HepG2 (cell line): Measurements from ENCODE around the gene COLEC12. TPM values are rescaled to one million over a fixed set of nuclear protein-coding genes. Genes with fewer than 3 reads are reported as not detected.

Source experiments
- ATAC-seq: fragments of 200-7000 bp; cut with Tn5 transposase; 3 replicates; pipeline ENCODE4 v1.9.1; 2020; ENCODE audit warnings: mild to moderate bottlenecking, moderate library complexity
- BruUV-seq: library from RNA; stranded (reverse); fragments of 400-500 nt; replicated peaks from 2 replicates; lab custom pipeline; 2021; lab: Mats Ljungman, UMichigan
- CTCF ChIA-PET: fragments of 300-600 bp; formaldehyde crosslinking; extraction: SDS; loops from one replicate; lab custom pipeline; 2021; ENCODE audit warnings: low total read pairs, inconsistent platforms, low intra/inter-chr PET ratio; lab: Yijun Ruan, JAX
- POLR2A ChIA-PET: fragments of 350-600 bp; sonication (Branson Sonifier 250); formaldehyde crosslinking; loops from one replicate; lab custom pipeline; 2020; ENCODE audit warnings: antibody characterized with exemption, inconsistent platforms; lab: Yijun Ruan, JAX
- DNase-seq: peaks from one replicate; pipeline ENCODE4 v3.0.0-alpha.2; 2015; ENCODE audit warnings: low spot score
- FAIRE-seq: peaks from 3 replicates; lab custom pipeline; 2011; peaks lifted over from hg19 to GRCh38; lab: Jason Lieb, UNC
- H2AFZ ChIP-seq: one replicate; pipeline ENCODE4 v1.6.1; 2011; ENCODE audit warnings: low read length, inconsistent platforms
- H3K27ac ChIP-seq: fragments of 300-600 bp; 3 replicates; pipeline ENCODE4 v1.8.0; 2011; ENCODE audit warnings: mixed run types, mild to moderate bottlenecking, mixed read lengths, low read length, inconsistent platforms; ENCODE audit not compliant: insufficient read depth; ENCODE audit errors: extremely low read length
- H3K27me3 ChIP-seq, 2 experiments: fragments of 200-600 bp in 1 of 2; 2 replicates in 1 of 2; 3 replicates in 1 of 2; pipeline versions ENCODE4 v1.6.0 to v1.8.0; 2011; ENCODE audit warnings: low read length in 2 of 2, mild to moderate bottlenecking in 2 of 2, moderate library complexity in 2 of 2, inconsistent platforms in 1 of 2; ENCODE audit not compliant: insufficient read depth in 2 of 2, control insufficient read depth in 1 of 2
- H3K36me3 ChIP-seq, 2 experiments: fragments of 200-600 bp in 1 of 2; replicated peaks in 1 of 2; 2 replicates in 1 of 2; 3 replicates in 1 of 2; pipeline versions ENCODE4 v1.5.1 to v1.8.0; 2011; ENCODE audit warnings: low read length in 2 of 2, inconsistent platforms in 1 of 2; ENCODE audit not compliant: insufficient read depth in 2 of 2, control insufficient read depth in 1 of 2
- H3K4me1 ChIP-seq: 2 replicates; pipeline ENCODE4 v1.5.1; 2012; ENCODE audit warnings: low read length, inconsistent platforms; ENCODE audit not compliant: insufficient read depth
- H3K4me2 ChIP-seq: 2 replicates; pipeline ENCODE4 v1.6.0; 2011; ENCODE audit warnings: low read depth, low read length, inconsistent platforms
- H3K4me3 ChIP-seq, 3 experiments: fragments of 200-600 bp in 1 of 3; sonication (generic), shearing (Covaris generic) in 1 of 3; replicated peaks in 1 of 3; 2 replicates each; pipeline ENCODE4 v1.5.1; 2011 to 2016; ENCODE audit warnings: low read length in 3 of 3, inconsistent platforms in 2 of 3, low read depth in 2 of 3, mild to moderate bottlenecking in 2 of 3, control low read depth in 1 of 3, mixed read lengths in 1 of 3; ENCODE audit not compliant: insufficient read depth in 1 of 3
- H3K79me2 ChIP-seq: one replicate; pipeline ENCODE4 v1.6.1; 2011; ENCODE audit warnings: low read length, inconsistent platforms; ENCODE audit not compliant: insufficient read depth
- H3K9ac ChIP-seq: 2 replicates; pipeline ENCODE4 v1.6.0; 2011; ENCODE audit warnings: mild to moderate bottlenecking, low read depth, low read length, inconsistent platforms; ENCODE audit not compliant: insufficient read depth
- H3K9me3 ChIP-seq: 2 replicates; pipeline ENCODE4 v1.5.1; 2012; ENCODE audit warnings: mild to moderate bottlenecking, low read length
- H4K20me1 ChIP-seq: 2 replicates; pipeline ENCODE4 v1.6.0; 2011; ENCODE audit warnings: inconsistent platforms, mild to moderate bottlenecking, low read length, moderate library complexity; ENCODE audit not compliant: insufficient read depth
- ATF1 ChIP-seq: IDR thresholded peaks from 2 replicates; pipeline ENCODE4 v1.6.1; 2016; ENCODE audit warnings: mild to moderate bottlenecking, control low read depth
- BRCA1 ChIP-seq: sonication (generic); formaldehyde crosslinking; IDR thresholded peaks from 2 replicates; pipeline ENCODE4 v1.4.0; 2020; ENCODE audit warnings: missing genetic modification reagents
- MAFF ChIP-seq: IDR thresholded peaks from 2 replicates; pipeline ENCODE4 v1.6.1; 2011; ENCODE audit warnings: low read depth, low read length, improper control_type of control experiment
- MAFK ChIP-seq, 2 experiments: IDR thresholded peaks in 1 of 2; conservative IDR thresholded peaks in 1 of 2; 2 replicates each; pipeline ENCODE4 v1.6.1; 2011; ENCODE audit warnings: improper control_type of control experiment in 2 of 2, low read length in 2 of 2
- NFYC ChIP-seq: IDR thresholded peaks from 2 replicates; pipeline ENCODE4 v1.6.1; 2016; ENCODE audit warnings: missing genetic modification reagents, missing compliant biosample characterization
- RAD21 ChIP-seq: fragments of 450-650 bp; formaldehyde crosslinking; IDR thresholded peaks from 2 replicates; pipeline ENCODE4 v1.5.0; 2020; ENCODE audit warnings: mild to moderate bottlenecking
- TFDP1 ChIP-seq: IDR thresholded peaks from 2 replicates; pipeline ENCODE4 v1.6.1; 2016; ENCODE audit warnings: missing compliant biosample characterization, missing genetic modification reagents, borderline replicate concordance
- THRA ChIP-seq: sonication (generic); formaldehyde crosslinking; IDR thresholded peaks from 2 replicates; pipeline ENCODE4 v1.4.0; 2020; ENCODE audit warnings: missing genetic modification reagents, borderline replicate concordance
- ZNF225 ChIP-seq: sonication (generic); formaldehyde crosslinking; IDR thresholded peaks from 2 replicates; pipeline ENCODE4 v1.4.0; 2020; ENCODE audit warnings: mild to moderate bottlenecking, missing genetic modification reagents
- ZNF275 ChIP-seq: sonication (generic); formaldehyde crosslinking; IDR thresholded peaks from 2 replicates; pipeline ENCODE4 v1.8.0; 2022; ENCODE audit warnings: missing genetic modification reagents, mild to moderate bottlenecking, inconsistent platforms, borderline replicate concordance
- ZNF513 ChIP-seq: sonication (generic); formaldehyde crosslinking; conservative IDR thresholded peaks from 2 replicates; pipeline ENCODE4 v1.5.0; 2020; ENCODE audit warnings: missing genetic modification reagents
- ZNF567 ChIP-seq: sonication (generic); formaldehyde crosslinking; IDR thresholded peaks from 2 replicates; pipeline ENCODE4 v1.8.1; 2023; ENCODE audit warnings: mild to moderate bottlenecking, missing genetic modification reagents, borderline replicate concordance
- ZNF580 ChIP-seq: IDR thresholded peaks from 2 replicates; pipeline ENCODE4 v1.6.1; 2016; ENCODE audit warnings: low read depth, borderline replicate concordance
- WGBS: methylation state at CpG from one replicate; pipeline ENCODE4 v1.1.6; 2017; ENCODE audit warnings: low lambda C conversion rate; 5-methylcytosine and 5-hydroxymethylcytosine counted together
- in situ Hi-C: cut with HindIII; loops from 2 replicates; pipeline ENCODE4 v1.10.0; 2017; ENCODE audit warnings: low pct_unique_long_range_greater_than_20kb; ENCODE audit not compliant: extremely low pct_ligation_motif_present
- intact Hi-C: fragments of 100-400 bp; cut with micrococcal nuclease; formaldehyde crosslinking; loops from one replicate; pipeline ENCODE4 v1.10.0; 2022; ENCODE audit not compliant: unreplicated experiment
- polyA plus RNA-seq, 8 experiments: library from polyadenylated mRNA; depleted of rRNA in 3 of 8; stranded (reverse) in 7 of 8; unstranded in 1 of 8; fragments of >200 nt; fragmentation: Illumina TruSeq in 4 of 8; extraction: Trizol in 4 of 8; gene quantifications; 2 replicates each; pipeline versions ENCODE4 v1.2.1 to v1.2.3, GENCODE V29; 2011 to 2016; ENCODE audit warnings: low read depth in 4 of 8, missing spikeins in 1 of 8, mixed read lengths in 1 of 8; ENCODE audit not compliant: insufficient read depth in 1 of 8
- total RNA-seq, 5 experiments: library from RNA; depleted of rRNA; stranded (reverse); fragments of >200 nt; fragmentation: Illumina TruSeq; extraction: Trizol; gene quantifications; 2 replicates each; pipeline ENCODE4 v1.2.3, GENCODE V29; 2016; ENCODE audit warnings: low read depth in 1 of 5

Gene COLEC12
- total and polyA plus RNA-seq, 2 of the 13 experiments (the other 11 are each of a cell fraction or from before 2014, with no cell fraction given): 0.02 to 0.11 TPM

GRCh38 chr18:383135-383534 lies 117.4 kb downstream of the COLEC12 start:
- CTCF ChIA-PET: no interaction called here
- POLR2A ChIA-PET: no interaction called here
- Histone ChIP-seq H3K4me3 (no peak overlapping the region), H3K27me3 (0 out of 5 replicates have a peak, but pooled peaks cover 0 to 9% of the 10 kb centered on the region in 2 experiments), H3K9me3 (no peaks in the 10 kb centered on the region), H3K4me2 (no peak overlapping the region), H3K9ac (no peak overlapping the region), H3K27ac (no peak overlapping the region), H2AFZ (no peak overlapping the region), H4K20me1 (no peaks in the 10 kb centered on the region), H3K79me2 (no peaks in the 10 kb centered on the region), H3K4me1 (no peaks in the 10 kb centered on the region), H3K36me3 (no peaks in the 10 kb centered on the region)
- BruUV-seq: no TSS peak
- DNase-seq: no peak
- TF ChIP-seq BRCA1 (no peak), RAD21 (no peak)
- 39% methylated on average over 3 of the region's 3 CpGs for WGBS
- intact Hi-C loops (no loop called here), in situ Hi-C loops (no loop called here)
- ATAC-seq: no peak
- FAIRE-seq: no peak

- BruUV-seq: no TSS peak
- CTCF ChIA-PET: no interaction called here
Observed at GRCh38 chr18:382423-382984, 118.0 kb downstream of the COLEC12 start.

More at GRCh38 chr18:382423-382984, 118.0 kb downstream of the COLEC12 start:
- no peak for FAIRE-seq
- Histone ChIP-seq H3K9ac (no peak overlapping the region), H3K27ac (no peak overlapping the region), H3K4me3 (no peak overlapping the region), H3K4me1 (no peaks in the 10 kb centered on the region), H3K9me3 (no peaks in the 10 kb centered on the region)
- in situ Hi-C loops: no loop called here
- WGBS: 17% methylated on average over 3 of the region's 3 CpGs
- TF ChIP-seq ZNF580: no peak
- TF ChIP-seq ZNF225 (CRISPR knock-in tag): no peak
- TF ChIP-seq ZNF275 (CRISPR knock-in tag): no peak
- no peak for TF ChIP-seq ZNF567 (CRISPR knock-in tag)
- TF ChIP-seq NFYC (CRISPR knock-in tag): no peak
- no peak for TF ChIP-seq ZNF513 (CRISPR knock-in tag)
- TF ChIP-seq MAFK (conservative IDR thresholded peaks at IDR 0.05 in 1 of 2, IDR thresholded peaks at IDR 0.05 in 1 of 2; ENCODE audit: low read length in 2 of 2): peak; percentile 44 to 71; a peak in 3 of 4 replicates
- TF ChIP-seq TFDP1: no peak
- no peak for TF ChIP-seq ATF1 (CRISPR knock-in tag)
- no peak for TF ChIP-seq THRA
- TF ChIP-seq MAFF: peak; percentile 52
- TF ChIP-seq, all 625 proteins: peak for 2
- Histone ChIP-seq H3K4me2 (no peak overlapping the region), H3K36me3 (no peaks in the 10 kb centered on the region), H3K79me2 (no peaks in the 10 kb centered on the region), H4K20me1 (no peaks in the 10 kb centered on the region), H2AFZ (no peak overlapping the region), H3K27me3 (0 out of 5 replicates have a peak, but pooled peaks cover 0 to 9% of the 10 kb centered on the region in 2 experiments)
- intact Hi-C loops: no loop called here
- ATAC-seq: no peak
- no peak for DNase-seq
- POLR2A ChIA-PET: no interaction called here
